Panc1 (cell line): Measurements from ENCODE around the gene ADK. TPM values are rescaled to one million over a fixed set of nuclear protein-coding genes. Genes with fewer than 3 reads are reported as not detected.
"Not testable (repeated sequence)": the region's sequence is repeated elsewhere in the genome, so short reads cannot be mapped to it uniquely, and the experiment has no call there.

Source experiments
- ATAC-seq: fragments of 200-7000 bp; cut with Tn5 transposase; 2 replicates; pipeline ENCODE4 v1.9.1; 2020; ENCODE audit warnings: mild to moderate bottlenecking, moderate library complexity
- BruUV-seq: library from RNA; stranded (reverse); fragments of 400-500 nt; replicated peaks from 2 replicates; lab custom pipeline; 2021; lab: Mats Ljungman, UMichigan
- CTCF ChIA-PET: fragments of 300-600 bp; sonication (Branson Sonifier 250); formaldehyde crosslinking; loops from one replicate; lab custom pipeline; 2022; ENCODE audit warnings: antibody characterized with exemption; lab: Charles Lee
- POLR2A ChIA-PET: fragments of 300-600 bp; sonication (Branson Sonifier 250); formaldehyde crosslinking; loops from one replicate; lab custom pipeline; 2022; ENCODE audit warnings: antibody characterized with exemption; lab: Charles Lee
- DNase-seq: peaks from one replicate; pipeline ENCODE4 v3.0.0-alpha.2; 2010; ENCODE audit warnings: low read depth, low spot score
- H3K27ac ChIP-seq: 2 replicates; pipeline ENCODE4 v1.5.1; 2011; ENCODE audit warnings: mild to moderate bottlenecking, low read length, inconsistent platforms
- H3K27me3 ChIP-seq: fragments of 200-500 bp; sonication (Bioruptor generic); 2 replicates; pipeline ENCODE4 v1.6.0; 2014; ENCODE audit warnings: low read length, inconsistent platforms; ENCODE audit not compliant: control insufficient read depth, insufficient read depth
- H3K36me3 ChIP-seq: fragments of 200-500 bp; sonication (Bioruptor generic); 2 replicates; pipeline ENCODE4 v1.5.1; 2014; ENCODE audit warnings: inconsistent platforms, mild to moderate bottlenecking, low read length, moderate library complexity; ENCODE audit not compliant: control insufficient read depth, insufficient read depth
- H3K4me1 ChIP-seq: 2 replicates; pipeline ENCODE4 v1.5.1; 2011; ENCODE audit warnings: inconsistent platforms, mild to moderate bottlenecking, low read length, moderate library complexity; ENCODE audit not compliant: control insufficient read depth, insufficient read depth
- H3K4me3 ChIP-seq, 2 experiments: 2 replicates each; pipeline ENCODE4 v1.5.1; 2011 to 2012; ENCODE audit warnings: low read depth in 2 of 2, low read length in 2 of 2, mild to moderate bottlenecking in 2 of 2, inconsistent platforms in 1 of 2, moderate library complexity in 1 of 2
- H3K9me3 ChIP-seq: fragments of 200-500 bp; sonication (Bioruptor generic); 2 replicates; pipeline ENCODE4 v1.5.1; 2014; ENCODE audit warnings: low read depth, mild to moderate bottlenecking, inconsistent platforms, low read length, moderate library complexity; ENCODE audit not compliant: control insufficient read depth, insufficient read depth
- CTCF ChIP-seq: fragments of 450-650 bp; IDR thresholded peaks from 2 replicates; pipeline ENCODE4 v1.5.1; 2017; ENCODE audit warnings: mild to moderate bottlenecking
- POLR2AphosphoS5 ChIP-seq: IDR thresholded peaks from 2 replicates; pipeline ENCODE4 v1.6.1; 2012; ENCODE audit warnings: mild to moderate bottlenecking, low read depth, low read length, moderate library complexity
- REST ChIP-seq, 2 experiments: IDR thresholded peaks; 2 replicates each; pipeline ENCODE4 v1.6.1; 2011 to 2012; ENCODE audit warnings: low read depth in 2 of 2, control low read depth in 1 of 2, low read length in 1 of 2, mild to moderate bottlenecking in 1 of 2, moderate library complexity in 1 of 2; ENCODE audit not compliant: insufficient read depth in 1 of 2
- SIN3A ChIP-seq: IDR thresholded peaks from 2 replicates; pipeline ENCODE4 v1.6.1; 2012; ENCODE audit warnings: low read depth, mild to moderate bottlenecking, low read length, moderate library complexity, borderline replicate concordance; ENCODE audit not compliant: insufficient read depth
- TCF7L2 ChIP-seq: IDR thresholded peaks from 2 replicates; pipeline ENCODE4 v1.6.1; 2011; ENCODE audit warnings: mild to moderate bottlenecking, low read depth, low read length, inconsistent platforms
- in situ Hi-C: cut with HindIII; loops from 2 replicates; pipeline ENCODE4 v1.10.0; 2016; ENCODE audit warnings: low sequenced_read_pairs, low pct_unique_long_range_greater_than_20kb
- intact Hi-C: fragments of 100-400 bp; cut with micrococcal nuclease; formaldehyde crosslinking; loops from one replicate; pipeline ENCODE4 v1.10.0; 2022; ENCODE audit not compliant: unreplicated experiment
- total RNA-seq: library from RNA; stranded (reverse); gene quantifications from one replicate; pipeline ENCODE4 v1.2.1, GENCODE V29; 2021; ENCODE audit not compliant: unreplicated experiment

The ADK gene
- total RNA-seq, 1 experiment from 2014 or later = 64.5 TPM

- H3K36me3 ChIP-seq, H3K9me3 ChIP-seq, H3K4me3 ChIP-seq, ATAC-seq, CTCF ChIA-PET, POLR2A ChIA-PET, H3K27me3 ChIP-seq, H3K27ac ChIP-seq, H3K4me1 ChIP-seq, in situ Hi-C loops, DNase-seq, intact Hi-C loops, BruUV-seq: not testable (repeated sequence)
These were observed 306.5 kb downstream of the ADK start for GRCh38 chr10:74457478-74457877.

- ChIA-PET POLR2A (no interaction called here), CTCF (no interaction called here)
- intact Hi-C loops = no loop called here
- Histone ChIP-seq H3K27me3 (no peaks in the 10 kb centered on the region), H3K4me1 (no peaks in the 10 kb centered on the region), H3K36me3 (no peaks in the 10 kb centered on the region), H3K4me3 (no peak overlapping the region), H3K27ac (no peak overlapping the region), H3K9me3 (no peaks in the 10 kb centered on the region)
- ATAC-seq (no peak), DNase-seq (no peak)
- no TSS peak for BruUV-seq
- TF ChIP-seq CTCF (no peak), SIN3A (no peak), POLR2AphosphoS5 (no peak), REST (IDR thresholded peaks at IDR 0.05; ENCODE audit: insufficient read depth in 1 of 2, low read depth in 2 of 2, low read length in 1 of 2) (no peak), TCF7L2 (no peak)
- in situ Hi-C loops = no loop called here
These were observed 309.8 kb downstream of the ADK start for GRCh38 chr10:74460812-74461211.

- Histone ChIP-seq H3K27ac (no peak overlapping the region), H3K4me3 (no peak overlapping the region), H3K4me1 (no peaks in the 10 kb centered on the region), H3K36me3 (no peaks in the 10 kb centered on the region), H3K27me3 (no peaks in the 10 kb centered on the region), H3K9me3 (no peaks in the 10 kb centered on the region)
- TF ChIP-seq POLR2AphosphoS5 (no peak), CTCF (no peak), TCF7L2 (no peak), SIN3A (no peak), REST (IDR thresholded peaks at IDR 0.05; ENCODE audit: insufficient read depth in 1 of 2, low read depth in 2 of 2, low read length in 1 of 2) (no peak)
- DNase-seq (no peak), ATAC-seq (no peak)
- POLR2A ChIA-PET = no interaction called here
- CTCF ChIA-PET = no interaction called here
- in situ Hi-C loops (no loop called here), intact Hi-C loops (no loop called here)
- no TSS peak for BruUV-seq
These were observed 323.1 kb downstream of the ADK start for GRCh38 chr10:74474022-74474713.
